NCI-H1436 treated with DMSO at 0.1 percent for 48 hours (cell line): Measurements from ENCODE around the gene GNB1.

Experiments
- DNase-seq: peaks from one replicate; lab custom pipeline; 2025; lab: John Stamatoyannopoulos, UW

GNB1 gene

DNA sequence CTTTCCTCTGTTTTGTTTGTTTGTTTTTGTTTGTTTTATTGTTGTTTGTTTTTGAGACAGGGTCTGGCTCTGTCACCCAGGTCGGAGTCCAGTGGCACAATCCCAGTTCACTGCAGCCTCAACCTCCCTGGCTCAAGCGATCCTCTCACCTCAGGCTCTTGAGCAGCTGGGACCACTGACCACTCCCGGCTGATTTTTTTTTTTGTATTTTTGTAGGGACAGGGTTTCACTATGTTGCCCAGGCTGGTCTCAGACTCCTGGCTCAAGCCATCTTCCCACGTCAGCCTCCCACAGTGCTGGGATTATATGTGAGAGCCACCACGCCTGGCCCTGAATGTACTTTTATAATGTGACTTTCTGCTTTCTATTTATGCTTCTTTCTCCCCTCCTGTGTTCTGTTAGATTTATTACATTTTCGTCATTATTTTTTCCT is 19.2 kb upstream of the GNB1 start:
- DNase-seq: no peak

DNA sequence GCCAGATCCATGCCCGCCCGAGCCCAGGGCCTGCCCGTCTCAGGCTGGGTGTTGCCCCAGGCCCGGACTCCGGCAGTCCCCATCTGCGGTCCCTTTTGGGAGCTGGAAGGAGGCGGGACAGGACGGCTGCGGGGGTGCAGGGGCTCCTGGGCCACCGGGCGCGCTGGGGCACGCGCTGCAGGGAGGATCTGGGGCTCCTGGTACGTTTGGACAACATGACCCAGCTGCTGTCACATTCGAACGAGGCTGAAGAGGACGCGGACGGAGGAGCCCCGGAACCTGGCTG is 17.6 kb upstream of the GNB1 start:
- DNase-seq: no peak

DNA sequence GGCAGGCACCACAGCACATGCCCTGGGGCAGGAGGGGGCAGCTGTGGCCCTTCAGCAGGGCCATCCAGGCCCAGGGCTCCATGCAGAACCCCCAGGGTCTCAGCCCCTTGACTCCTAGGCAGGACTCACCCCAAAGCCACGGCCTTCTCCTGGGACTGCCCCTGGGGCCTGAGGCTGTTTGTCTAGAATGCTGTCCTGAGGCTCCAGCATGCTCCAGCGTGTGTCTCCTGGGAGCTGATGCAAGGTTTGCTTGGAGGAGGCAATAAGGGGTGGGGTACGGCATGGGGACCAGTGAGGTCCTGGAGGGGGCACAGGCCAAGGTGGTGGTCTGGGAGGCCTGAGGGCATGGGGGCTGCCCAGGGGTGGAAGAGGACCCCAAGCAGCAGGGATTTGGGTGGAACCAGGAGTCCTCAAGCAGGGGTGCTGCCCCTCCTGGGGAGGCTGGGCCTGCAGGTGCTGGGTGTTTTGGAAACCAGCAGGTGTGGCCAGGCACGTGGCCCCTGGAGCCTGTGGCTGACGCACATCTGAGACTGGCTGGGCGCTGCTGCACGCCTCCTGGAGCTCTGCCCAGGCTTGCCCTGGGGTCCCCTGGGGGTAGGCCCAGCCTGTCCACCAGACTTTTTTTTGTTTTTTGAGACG is 16.3 kb upstream of the GNB1 start:
- DNase-seq: peak; percentile 43

DNA sequence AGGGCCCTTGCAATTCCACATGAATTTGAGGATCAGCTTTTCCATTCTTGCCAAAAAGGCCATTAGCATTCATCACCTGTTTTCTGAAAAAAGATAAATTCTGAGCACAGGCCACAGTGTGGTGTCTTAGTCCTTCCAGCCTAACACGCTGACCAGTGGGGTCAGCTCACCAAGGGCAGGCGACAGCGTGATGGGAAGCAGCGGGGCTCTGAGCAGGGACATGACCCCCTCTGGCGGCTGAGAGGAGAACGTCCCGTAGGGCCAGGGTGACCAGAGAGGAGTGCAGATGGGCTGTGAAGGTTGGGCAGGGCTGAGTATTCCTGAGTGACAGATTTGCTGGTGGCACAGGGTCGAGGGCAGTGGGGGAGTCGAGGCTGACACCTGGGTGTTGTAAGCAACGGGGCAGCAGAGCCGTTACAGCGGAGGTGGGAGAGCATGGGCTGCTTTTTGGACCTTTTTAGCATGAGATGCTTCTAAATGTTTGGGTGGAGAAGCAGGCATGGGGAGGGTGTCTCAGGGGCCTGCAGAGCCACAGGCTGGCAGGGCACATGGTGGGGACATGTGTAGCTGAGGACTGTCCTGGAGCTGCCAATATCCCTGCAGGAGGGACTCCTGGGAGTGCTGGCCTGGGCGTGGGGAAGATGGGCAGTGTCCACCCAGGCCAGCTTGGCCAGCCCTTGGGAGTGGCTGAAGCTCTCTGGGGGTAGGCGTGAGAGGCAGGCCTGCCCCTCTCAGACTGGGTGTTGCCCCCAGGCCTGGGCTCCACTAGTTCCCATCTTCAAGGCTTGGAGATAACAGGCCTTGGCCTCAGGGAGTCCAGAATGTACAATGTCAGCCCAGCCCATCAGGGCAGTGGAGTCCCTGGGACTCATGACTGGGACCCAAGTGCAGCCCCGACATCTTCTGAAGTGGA is 15.6 kb upstream of the GNB1 start:
- no peak for DNase-seq

DNA sequence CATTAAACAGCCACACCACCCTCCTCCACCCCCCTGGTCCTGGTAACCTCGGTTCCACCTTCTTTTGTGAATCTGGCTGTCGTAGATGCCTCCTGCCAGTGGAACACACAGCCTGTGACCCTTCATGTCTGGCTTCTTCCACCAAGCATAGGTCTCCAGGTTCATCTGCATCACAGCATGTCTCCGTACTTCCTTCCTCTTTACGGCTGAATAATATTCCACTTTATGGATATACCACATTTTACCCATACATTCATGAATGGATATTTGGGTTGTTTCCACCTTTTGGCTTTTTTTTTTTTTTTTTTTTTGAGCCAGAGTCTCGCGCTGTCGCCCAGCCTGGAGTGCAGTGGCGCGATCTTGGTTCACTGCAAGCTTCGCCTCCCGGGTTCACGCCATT is 12.3 kb upstream of the GNB1 start:
- DNase-seq: no peak

DNA sequence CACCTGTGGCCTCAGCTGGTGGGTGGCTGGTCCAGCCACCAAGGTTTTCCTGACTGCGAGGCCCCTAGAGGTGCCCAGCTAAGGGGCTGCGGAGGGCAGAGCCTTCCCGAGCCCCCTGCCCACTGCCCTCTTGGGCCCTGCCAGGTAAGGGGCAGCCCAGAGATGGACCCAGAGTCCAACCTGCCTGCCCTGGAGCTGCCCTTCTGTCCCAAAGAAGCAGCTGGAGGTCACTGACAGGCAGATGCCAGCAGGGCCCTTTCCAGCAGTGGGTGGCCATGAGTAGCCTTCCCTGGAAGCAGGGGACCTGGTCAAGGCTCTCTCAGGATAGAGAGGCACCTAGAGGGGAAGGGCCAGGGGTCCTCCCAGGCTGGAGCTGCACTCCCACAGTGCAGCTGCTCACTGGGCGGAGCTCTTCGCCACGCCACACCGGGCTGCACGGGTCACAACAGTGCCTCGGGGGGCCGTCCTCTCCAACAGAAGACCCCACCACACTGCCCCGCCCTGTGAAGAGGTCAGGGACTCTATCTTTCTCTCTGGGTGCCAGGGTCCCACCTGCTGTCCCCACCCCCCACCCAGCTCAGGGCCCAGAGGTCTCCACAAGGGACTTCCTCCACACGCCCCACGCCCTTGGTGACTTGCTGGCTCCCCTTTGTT is 10.9 kb upstream of the GNB1 start:
- no peak for DNase-seq

DNA sequence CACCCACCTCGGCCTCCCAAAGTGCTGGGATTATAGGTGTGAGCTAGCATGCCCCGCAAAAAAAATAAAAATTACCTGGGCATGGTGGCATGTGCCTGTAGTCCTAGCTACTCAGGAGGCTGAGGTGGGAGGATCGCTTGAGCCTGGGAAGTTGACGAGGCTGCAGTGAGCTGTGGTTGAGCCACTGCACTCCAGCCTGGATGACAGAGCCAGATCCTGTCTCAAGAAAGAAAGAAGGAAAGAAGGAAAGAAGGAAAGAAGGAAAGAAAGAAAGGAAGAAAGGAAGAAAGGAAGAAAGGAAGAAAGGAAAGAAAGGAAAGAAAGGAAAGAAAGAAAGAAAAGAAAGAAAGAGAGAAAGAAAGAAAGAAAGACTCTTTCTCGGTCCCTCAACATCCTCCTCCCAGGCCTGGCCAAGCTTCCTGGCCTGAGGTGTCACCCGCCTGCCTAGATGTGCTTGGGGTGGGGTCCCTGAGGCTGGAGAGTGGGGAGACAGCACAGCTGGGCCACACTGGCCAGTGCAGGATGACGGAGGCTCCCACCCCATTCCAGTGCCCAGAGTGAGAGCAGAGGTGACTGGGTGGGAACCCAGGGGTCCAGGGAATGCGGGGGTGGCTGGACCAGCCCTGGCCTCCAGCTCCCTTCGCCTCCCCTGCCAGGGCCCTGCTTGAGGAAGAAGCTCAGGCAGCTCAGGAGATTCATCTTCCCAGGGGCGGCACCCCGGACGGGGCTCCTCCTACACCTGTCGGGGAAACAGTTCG is 10.2 kb upstream of the GNB1 start:
- no peak for DNase-seq

DNA sequence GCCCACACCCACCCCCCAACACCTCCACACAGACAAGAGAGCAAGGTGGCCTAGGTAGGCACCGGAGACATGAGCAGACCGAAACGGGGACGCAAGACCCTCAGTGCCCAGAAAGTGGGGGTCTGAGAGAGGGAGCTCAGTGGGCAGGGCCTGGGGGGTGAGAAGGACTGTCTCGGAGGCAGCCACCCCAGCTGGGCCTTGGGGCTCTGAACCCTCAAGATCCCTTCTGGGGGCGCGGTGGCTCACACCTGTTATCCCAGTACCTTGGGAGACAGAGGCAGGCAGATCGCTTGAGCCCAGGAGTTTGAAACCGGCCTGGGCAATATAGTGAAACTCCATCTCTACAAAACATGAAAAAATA is 9.1 kb upstream of the GNB1 start:
- no peak for DNase-seq

DNA sequence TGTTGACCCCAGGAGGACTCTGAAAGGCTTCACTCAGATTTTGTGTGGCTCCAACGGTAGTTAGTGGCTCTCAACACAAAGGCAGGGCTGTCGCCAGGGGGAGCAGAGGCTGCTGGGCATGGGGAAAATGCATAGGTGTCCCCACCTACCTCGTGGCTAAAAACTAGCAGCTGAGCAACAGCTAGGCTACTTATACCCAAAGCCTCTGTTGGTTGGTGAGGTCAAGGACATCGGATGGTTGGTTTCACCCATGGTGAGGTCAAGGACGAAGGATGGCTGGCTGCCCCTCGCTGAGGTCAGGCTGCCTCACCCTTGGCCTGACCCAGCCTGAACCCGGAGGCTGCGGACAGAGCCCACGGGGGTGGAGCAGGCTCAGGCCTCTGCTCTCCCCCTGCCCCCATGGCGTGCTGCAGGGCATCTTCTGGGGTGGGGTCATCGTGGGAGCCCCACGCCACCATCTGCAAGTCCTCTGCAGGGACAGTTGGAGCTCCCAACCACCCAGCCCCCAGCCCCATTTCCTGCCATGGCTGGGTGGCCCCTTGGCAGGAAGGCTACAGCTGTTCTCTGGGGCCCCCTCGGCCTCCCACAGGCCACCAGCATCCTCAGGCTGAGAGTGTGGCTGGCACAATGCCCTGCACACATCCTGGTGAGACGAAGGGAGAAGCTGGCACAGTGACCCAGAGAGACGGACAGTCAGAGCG is 8.5 kb upstream of the GNB1 start:
- no peak for DNase-seq

DNA sequence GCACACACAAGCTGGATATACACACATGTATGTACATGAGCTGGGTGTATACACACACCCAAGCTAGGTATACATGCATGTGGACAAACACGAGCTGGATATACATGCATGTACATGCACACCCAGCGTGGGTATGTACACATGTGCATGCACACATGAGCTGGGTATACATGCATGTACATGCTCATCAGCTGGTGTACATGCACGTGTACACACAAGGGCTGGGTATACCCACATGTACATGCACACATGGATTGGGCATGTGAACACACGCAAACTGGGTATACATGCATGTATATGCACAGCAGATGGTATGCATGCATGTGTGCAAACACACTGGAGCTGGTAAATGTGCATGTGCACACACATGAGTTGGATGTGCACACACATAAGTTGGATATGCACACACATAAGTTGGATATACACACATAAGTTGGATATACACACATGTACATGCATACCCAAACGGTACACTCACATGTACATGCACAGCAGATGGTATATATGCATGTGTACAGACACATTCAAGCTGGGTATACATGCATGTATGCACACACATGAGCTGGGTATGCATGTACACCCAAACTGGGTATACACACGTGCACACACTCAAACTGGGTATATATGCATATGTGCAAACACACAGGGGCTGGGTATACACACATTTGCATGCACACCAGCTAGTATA is 7.5 kb upstream of the GNB1 start:
- no peak for DNase-seq

DNA sequence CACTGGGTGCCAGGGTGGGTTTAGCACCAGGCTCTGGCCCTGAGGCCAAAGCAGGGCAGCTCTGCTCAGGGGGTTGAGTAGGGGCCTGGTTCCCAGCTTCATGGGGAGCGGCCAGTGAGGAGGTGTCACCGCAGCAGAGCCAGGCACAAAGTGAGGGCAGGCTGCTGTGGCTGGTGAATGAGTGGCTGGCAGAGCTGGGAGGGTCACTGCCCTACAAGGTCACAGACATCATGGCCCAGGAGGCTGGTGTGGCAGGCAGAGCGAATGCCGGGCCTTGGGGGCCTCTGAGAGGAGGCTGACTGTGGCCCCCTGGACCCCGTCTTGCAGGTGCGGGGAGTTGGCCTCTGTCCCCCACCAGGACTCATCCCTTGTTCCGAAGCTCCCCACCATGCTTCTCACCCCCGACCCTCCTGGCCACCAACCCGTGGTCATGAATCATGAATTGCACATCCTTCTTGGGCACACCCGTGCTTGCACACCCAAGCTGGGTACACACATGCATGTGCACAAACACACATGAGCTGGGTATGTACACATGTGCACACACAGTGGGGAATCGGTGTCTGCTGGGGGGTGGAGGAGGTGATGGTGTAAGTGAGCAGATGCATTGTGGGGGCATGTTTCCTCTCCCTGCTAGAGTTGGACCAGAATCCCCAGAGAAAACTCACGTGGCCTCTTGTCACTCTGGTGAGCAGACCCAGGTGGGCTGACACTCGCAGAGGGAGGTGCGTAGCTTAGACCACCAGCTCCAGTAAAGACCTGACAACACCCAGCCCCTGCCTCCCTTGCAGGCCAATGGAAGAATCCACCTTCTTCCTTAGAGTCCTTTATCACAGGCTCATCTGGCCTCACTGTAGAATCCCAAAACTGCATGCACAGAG is 4.8 kb upstream of the GNB1 start:
- no peak for DNase-seq

DNA sequence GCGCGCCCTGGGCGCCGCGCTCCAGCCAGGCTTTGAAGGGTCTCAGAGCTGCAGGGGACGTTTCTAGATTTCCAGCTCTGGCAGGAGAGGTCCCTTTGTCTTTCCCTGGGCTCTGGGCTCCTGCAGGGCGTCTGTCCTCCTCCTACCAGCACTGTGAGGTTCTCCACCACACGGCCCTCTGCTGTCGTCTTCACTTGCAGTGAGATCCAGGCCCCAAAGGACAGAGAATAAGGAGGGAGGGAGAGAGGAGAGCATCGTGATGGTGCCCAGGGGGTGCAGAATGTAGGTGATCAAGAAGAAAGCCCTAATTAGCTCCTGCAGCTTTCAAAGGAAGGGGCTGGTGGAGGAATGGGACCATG is 4.2 kb upstream of the GNB1 start:
- DNase-seq: no peak

DNA sequence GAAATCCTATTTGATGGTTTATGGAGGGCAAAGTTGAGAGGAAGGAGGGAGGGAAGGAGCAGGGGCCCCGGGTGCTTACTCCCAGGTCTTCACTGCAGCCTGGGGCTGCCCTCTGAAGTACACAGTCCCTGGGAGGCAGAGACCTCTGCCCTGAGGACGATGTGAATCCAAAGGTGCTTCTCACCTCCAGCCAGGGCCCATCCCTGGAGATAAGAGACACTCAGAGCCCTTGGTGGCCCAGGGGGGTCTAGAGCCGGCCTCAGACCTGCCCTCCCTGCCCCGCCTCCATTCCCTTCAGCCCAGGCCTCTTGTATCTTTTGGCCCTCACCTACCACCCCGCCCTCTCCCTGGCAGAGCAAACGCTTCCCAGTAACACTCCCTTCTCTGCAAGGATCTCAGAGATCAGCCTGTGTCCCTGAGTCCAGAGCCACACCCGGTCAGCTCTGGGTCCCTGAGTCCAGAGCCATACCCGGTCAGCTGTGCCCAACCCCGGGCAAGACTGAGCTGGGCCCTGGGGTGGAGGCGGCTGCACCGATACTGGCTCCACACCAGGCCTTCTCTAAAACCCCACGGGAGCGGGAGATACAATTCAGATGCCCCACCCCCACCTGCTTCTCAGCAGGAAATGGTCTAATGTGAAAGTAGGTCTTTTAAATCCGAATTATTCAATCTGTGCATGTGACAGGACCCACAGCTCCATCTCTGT is 3.6 kb upstream of the GNB1 start:
- DNase-seq: no peak

DNA sequence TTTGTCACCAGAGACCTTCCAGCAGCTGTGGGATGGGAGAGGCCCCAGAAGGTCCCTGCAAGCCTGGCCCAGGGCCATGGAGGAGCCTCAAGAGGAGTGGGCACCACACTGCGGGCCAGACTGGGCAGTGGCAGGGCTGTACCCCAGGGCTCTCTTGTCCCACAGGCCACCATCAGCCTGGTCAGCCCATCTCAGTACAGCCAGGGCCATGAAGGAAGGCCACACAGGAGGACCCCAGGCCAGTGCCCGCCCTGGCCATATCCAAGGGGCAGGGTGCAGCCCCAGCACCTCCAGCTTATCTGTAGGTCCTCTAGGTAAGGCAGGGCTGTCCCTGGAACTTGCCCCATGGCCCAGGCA is 3.1 kb upstream of the GNB1 start:
- no peak for DNase-seq

DNA sequence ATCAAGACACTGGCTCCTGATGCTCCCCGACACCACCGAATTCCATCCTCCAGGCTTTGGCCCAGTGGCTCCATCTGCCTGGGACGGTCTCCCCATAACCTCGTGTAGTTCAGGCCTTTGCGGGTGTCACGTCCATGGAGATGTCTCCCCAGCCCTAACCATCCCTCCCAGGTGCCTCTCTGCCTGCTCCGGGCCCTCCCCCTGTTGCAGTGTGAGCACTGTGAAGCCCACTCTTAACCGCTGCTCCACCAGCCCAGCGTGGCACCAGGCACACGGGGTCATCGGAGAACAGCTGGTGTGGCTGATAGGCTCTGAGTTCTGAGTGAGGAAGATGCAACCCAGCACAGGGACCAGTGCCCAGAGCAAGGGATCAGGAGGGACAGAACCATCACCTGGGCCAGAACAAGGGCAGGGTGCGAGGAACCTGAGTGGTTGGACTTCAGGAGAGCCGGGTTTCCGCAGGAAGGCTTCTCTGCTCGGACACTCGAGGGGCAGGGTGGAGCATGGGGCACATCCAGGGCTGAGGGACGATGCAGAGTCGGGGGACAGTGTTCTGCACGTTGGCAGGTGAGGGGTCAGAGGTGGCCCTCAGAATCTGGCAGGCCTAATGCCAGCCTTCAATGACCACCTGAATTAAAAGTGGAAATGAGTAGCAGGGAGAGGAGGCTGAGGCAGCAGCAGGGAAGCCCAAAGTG is 2.6 kb upstream of the GNB1 start:
- DNase-seq: no peak

DNA sequence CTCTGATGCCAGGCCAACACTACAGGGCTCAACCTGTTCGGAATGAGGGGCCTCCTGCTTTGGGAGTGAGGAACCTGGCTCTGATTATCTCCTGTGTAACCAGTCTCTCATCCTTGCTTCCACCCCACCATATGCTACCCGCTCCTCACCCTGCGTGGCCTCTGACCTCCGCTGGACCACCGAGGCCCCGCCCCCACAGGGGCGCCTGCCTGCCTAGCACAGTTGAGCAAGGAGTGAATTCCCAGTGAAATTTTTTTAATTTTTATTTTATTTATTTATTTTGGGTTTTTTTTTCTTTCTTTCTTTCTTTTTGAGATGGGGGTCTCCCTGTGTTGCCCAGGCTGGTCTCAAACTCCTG is 1.9 kb upstream of the GNB1 start:
- no peak for DNase-seq

DNA sequence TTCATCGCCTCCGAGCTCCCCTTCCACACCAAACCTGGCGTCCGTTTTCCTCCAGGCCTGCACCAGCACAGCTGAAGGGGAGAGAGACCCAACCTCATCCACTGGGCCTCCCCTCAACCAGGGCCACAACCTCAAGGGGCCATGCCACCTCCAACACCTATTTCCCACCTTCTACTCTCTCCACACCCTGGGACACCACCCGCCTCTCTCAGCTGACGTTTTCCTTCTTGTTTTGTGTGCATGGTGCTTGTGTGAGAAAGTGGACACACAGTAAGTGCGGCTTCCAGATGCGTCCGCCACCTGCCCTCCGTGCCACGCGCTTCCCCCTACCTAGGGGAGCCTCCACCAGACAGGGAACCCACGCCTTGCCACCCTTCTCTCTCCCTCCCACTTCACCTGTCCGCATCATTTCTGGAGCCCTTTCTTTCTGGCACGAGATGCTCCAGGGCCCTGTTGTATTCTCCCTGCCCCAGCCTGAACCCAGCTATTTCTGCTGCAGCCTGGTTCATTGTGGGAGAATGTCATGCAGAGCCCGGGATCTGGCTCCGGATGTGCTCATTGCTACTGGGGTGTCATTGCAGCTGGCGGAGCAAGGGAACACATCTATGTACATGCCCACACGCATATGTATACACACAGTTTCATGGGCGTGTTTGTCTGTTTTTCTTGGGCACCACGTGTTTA is 1.3 kb upstream of the GNB1 start:
- DNase-seq: no peak

DNA sequence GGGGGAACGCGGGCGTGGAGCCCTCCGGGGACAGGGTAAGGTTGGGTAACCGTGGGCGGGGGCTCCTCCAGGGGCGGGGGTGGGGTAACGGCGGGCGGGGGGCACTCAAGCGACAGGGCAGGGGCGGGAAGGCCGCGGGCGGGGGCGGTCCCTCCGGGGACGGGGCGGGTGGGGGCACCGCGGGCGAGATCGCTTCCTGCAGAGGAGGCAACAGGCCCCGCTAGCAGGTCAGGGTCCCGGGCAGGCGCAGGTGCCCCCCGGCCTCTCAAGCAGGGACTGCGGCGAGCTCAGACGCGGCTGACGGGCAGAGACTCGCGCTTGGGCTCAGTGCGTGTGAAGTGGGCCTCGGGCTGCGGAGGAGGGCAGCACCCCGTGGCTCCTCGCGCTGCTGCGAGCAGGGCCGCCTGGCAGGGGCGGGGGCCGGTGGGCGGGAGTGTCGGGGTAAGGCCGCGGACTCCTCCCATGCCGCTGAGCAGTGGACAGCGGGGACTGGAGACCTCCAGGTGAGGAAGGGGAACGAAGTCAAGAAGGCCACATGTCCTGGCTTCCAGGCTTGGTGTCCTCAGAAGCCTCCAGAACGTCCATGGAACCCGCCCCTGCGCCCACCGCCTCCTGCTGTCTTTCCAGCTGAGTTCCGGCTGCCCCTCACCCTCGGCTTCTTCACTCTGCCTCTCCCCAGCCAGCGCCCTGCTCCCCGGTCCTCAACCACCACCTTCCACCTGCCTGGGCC is 627 bp upstream of the GNB1 start:
- no peak for DNase-seq
